GM23248 (cell line): ENCODE data around the gene RBP3. TPM values are rescaled to one million over a fixed set of nuclear protein-coding genes. Genes with fewer than 3 reads are reported as not detected.

Source experiments
- DNase-seq: peaks from one replicate; pipeline ENCODE4 v3.0.0-alpha.2; 2015
- H2AFZ ChIP-seq: fragments of 200-600 bp; sonication (generic); 2 replicates; pipeline ENCODE4 v1.6.1; 2016; ENCODE audit warnings: antibody characterized with exemption
- H3F3A ChIP-seq: fragments of 200-600 bp; sonication (generic); 2 replicates; pipeline ENCODE4 v1.6.1; 2016; ENCODE audit warnings: mild to moderate bottlenecking, antibody characterized with exemption, mixed run types; ENCODE audit not compliant: insufficient read depth
- H3K27ac ChIP-seq: fragments of 200-600 bp; sonication (generic); 2 replicates; pipeline ENCODE4 v1.5.1; 2016; ENCODE audit warnings: mild to moderate bottlenecking
- H3K27me3 ChIP-seq: fragments of 200-600 bp; sonication (generic); replicated peaks from 2 replicates; pipeline ENCODE4 v1.6.1; 2016; ENCODE audit warnings: mild to moderate bottlenecking; ENCODE audit not compliant: insufficient read depth
- H3K36me3 ChIP-seq: fragments of 200-600 bp; sonication (generic); 2 replicates; pipeline ENCODE4 v1.6.1; 2016; ENCODE audit warnings: low read depth, mild to moderate bottlenecking
- H3K4me1 ChIP-seq: fragments of 200-600 bp; sonication (generic); 2 replicates; pipeline ENCODE4 v1.6.1; 2016; ENCODE audit warnings: mild to moderate bottlenecking; ENCODE audit not compliant: insufficient read depth
- H3K4me2 ChIP-seq: fragments of 200-600 bp; sonication (generic); one replicate; pipeline ENCODE4 v1.6.1; 2016; ENCODE audit warnings: mild to moderate bottlenecking; ENCODE audit not compliant: unreplicated experiment
- H3K4me3 ChIP-seq: fragments of 200-600 bp; sonication (generic); 2 replicates; pipeline ENCODE4 v1.5.1; 2016; ENCODE audit warnings: mild to moderate bottlenecking
- H3K79me2 ChIP-seq: fragments of 200-600 bp; sonication (generic); 2 replicates; pipeline ENCODE4 v1.6.1; 2016; ENCODE audit warnings: mild to moderate bottlenecking; ENCODE audit not compliant: insufficient read depth
- H3K9ac ChIP-seq: fragments of 200-600 bp; sonication (generic); 2 replicates; pipeline ENCODE4 v1.6.1; 2016; ENCODE audit warnings: mild to moderate bottlenecking
- H3K9me2 ChIP-seq: fragments of 200-600 bp; sonication (generic); 2 replicates; pipeline ENCODE4 v1.6.1; 2016; ENCODE audit warnings: mixed run types, mild to moderate bottlenecking, moderate library complexity; ENCODE audit not compliant: insufficient read depth
- H3K9me3 ChIP-seq: fragments of 200-600 bp; sonication (generic); one replicate; pipeline ENCODE4 v1.6.1; 2017; ENCODE audit warnings: low read depth
- H4K20me1 ChIP-seq: fragments of 200-600 bp; sonication (generic); 2 replicates; pipeline ENCODE4 v1.6.0; 2016; ENCODE audit not compliant: insufficient read depth
- EZH2 ChIP-seq: fragments of 200-600 bp; sonication (generic); IDR thresholded peaks from 2 replicates; pipeline ENCODE4 v1.6.1; 2018; ENCODE audit warnings: antibody characterized with exemption, mild to moderate bottlenecking; ENCODE audit not compliant: insufficient read depth, poor library complexity, severe bottlenecking
- EZH2phosphoT487 ChIP-seq: fragments of 200-600 bp; sonication (generic); IDR thresholded peaks from 2 replicates; pipeline ENCODE4 v1.6.1; 2018; ENCODE audit warnings: antibody characterized with exemption, moderate library complexity, mild to moderate bottlenecking, low read depth; ENCODE audit not compliant: insufficient read depth
- WGBS, 2 experiments: methylation state at CpG; one replicate each; pipeline ENCODE4 v1.1.6; 2015 to 2017; ENCODE audit warnings: low lambda C conversion rate in 2 of 2, low coverage in 1 of 2; ENCODE audit errors: missing lambda C conversion rate in 2 of 2; 5-methylcytosine and 5-hydroxymethylcytosine counted together
- in situ Hi-C: fragments of 300-500 bp; cut with MboI; formaldehyde crosslinking; loops from 2 replicates; pipeline ENCODE4 v1.15.0; 2020
- polyA plus RNA-seq: library from polyadenylated mRNA; unstranded; fragments of >200 nt; fragmentation: Nextera tagmentation; extraction: Ambion mirVana; gene quantifications from 2 replicates; pipeline ENCODE4 v1.2.1, GENCODE V29; 2016
- total RNA-seq: library from RNA; depleted of rRNA; stranded (reverse); fragments of >200 nt; shearing (Covaris generic); gene quantifications from 2 replicates; pipeline ENCODE4 v1.2.3, GENCODE V29; 2014

RBP3 gene
- total and polyA plus RNA-seq, 2 experiments from 2014 or later: not detected

DNA sequence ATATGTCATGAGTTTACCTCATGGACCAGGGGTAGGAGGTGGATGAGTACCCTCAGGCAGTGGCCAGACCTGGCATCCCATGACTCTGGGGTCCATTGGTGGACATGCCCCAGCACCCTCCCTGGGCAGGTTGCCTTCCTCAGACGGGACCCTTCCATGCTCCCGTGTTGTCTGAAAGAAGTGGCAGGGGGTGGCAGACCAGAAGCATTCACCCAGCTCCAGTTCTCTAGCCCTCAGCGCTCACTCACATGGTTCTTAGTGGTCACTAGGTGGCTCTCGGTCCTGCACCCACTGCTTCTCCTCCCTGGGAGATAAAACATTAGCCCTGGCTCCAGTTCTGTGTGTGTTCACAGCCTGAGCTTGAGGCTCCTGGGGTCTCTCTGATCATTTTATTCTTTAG is 6.0 kb downstream of the RBP3 start:
- Histone ChIP-seq H4K20me1 (no peaks in the 10 kb centered on the region), H3K4me1 (no peaks in the 10 kb centered on the region), H3K27ac (no peak overlapping the region), H3F3A (no peaks in the 10 kb centered on the region), H3K9me3 (no peaks in the 10 kb centered on the region), H2AFZ (no peak overlapping the region), H3K36me3 (no peaks in the 10 kb centered on the region), H3K27me3 (peaks cover 11% of the 10 kb centered on the region), H3K4me2 (no peak overlapping the region), H3K4me3 (no peak overlapping the region), H3K9ac (no peak overlapping the region), H3K9me2 (no peaks in the 10 kb centered on the region), H3K79me2 (no peaks in the 10 kb centered on the region)
- in situ Hi-C loops: no loop called here
- TF ChIP-seq EZH2phosphoT487: no peak
- no peak for TF ChIP-seq EZH2
- 49 to 70% methylated on average over 4 of the region's 4 CpGs for WGBS, 2 experiments
- peak; percentile 15 for DNase-seq

DNA sequence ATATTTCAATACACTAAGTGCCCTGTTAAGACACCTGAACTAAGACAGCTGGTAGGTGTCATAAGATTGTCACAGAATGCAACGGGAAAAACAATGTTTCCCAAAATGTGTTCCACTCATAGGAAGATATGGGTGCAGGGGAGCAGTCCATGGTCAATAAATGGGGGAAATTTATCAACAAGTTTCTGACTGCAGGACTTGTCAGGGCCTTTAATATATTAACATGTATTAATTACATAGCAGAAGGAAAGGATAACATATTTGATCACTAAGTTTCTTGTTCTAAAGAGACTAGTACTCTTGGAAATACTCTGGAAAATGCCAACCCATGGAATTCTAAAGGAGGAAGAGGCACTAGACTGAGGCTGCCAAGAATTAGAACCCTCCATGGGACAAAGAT is 6.7 kb downstream of the RBP3 start:
- TF ChIP-seq EZH2 (no peak), EZH2phosphoT487 (no peak)
- H3K36me3 ChIP-seq: no peaks in the 10 kb centered on the region
- no peak overlapping the region for H3K4me3 ChIP-seq
- no peaks in the 10 kb centered on the region for H3K79me2 ChIP-seq
- H3K9me2 ChIP-seq: no peaks in the 10 kb centered on the region
- no peaks in the 10 kb centered on the region for H3K4me1 ChIP-seq
- H3K27ac ChIP-seq: no peak overlapping the region
- no peak overlapping the region for H2AFZ ChIP-seq
- no peak overlapping the region for H3K9ac ChIP-seq
- H3K4me2 ChIP-seq: no peak overlapping the region
- no peaks in the 10 kb centered on the region for H4K20me1 ChIP-seq
- H3K27me3 ChIP-seq: peaks cover 11% of the 10 kb centered on the region
- in situ Hi-C loops: no loop called here
- 23 to 32% methylated on average over 1 of the region's 1 CpG for WGBS, 2 experiments
- DNase-seq: no peak
- no peaks in the 10 kb centered on the region for H3K9me3 ChIP-seq
- no peaks in the 10 kb centered on the region for H3F3A ChIP-seq

DNA sequence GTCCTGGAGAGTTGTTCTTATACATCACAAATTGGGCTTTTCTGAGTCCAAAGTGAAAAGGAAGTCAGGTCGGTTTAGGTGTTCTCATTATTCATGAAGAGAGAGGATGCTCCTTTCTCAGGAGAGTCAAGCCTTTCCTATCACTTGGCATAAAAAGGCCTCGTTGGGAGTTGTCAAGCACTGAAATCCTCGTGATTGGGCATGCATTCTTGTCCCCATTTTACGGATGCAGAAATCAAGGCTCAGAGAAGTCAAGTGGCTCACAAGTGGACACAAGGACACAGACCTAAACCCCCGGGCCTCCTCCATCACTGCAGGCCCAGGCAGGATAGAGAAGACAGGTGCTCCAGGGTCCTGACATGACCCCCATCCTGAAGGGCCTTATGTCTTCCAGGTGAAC is 8.5 kb downstream of the RBP3 start:
- TF ChIP-seq EZH2phosphoT487 (no peak), EZH2 (no peak)
- Histone ChIP-seq H3K4me1 (no peaks in the 10 kb centered on the region), H3K4me2 (no peak overlapping the region), H3K9ac (no peak overlapping the region), H3K36me3 (no peaks in the 10 kb centered on the region), H3K79me2 (no peaks in the 10 kb centered on the region), H2AFZ (no peak overlapping the region), H3K27me3 (peaks cover 11% of the 10 kb centered on the region), H3K4me3 (no peak overlapping the region), H3K27ac (no peak overlapping the region), H3K9me3 (no peaks in the 10 kb centered on the region), H3K9me2 (no peaks in the 10 kb centered on the region), H4K20me1 (no peaks in the 10 kb centered on the region), H3F3A (no peaks in the 10 kb centered on the region)
- WGBS, 2 experiments: 33 to 35% methylated on average over 5 of the region's 5 CpGs
- no peak for DNase-seq
- in situ Hi-C loops: no loop called here

DNA sequence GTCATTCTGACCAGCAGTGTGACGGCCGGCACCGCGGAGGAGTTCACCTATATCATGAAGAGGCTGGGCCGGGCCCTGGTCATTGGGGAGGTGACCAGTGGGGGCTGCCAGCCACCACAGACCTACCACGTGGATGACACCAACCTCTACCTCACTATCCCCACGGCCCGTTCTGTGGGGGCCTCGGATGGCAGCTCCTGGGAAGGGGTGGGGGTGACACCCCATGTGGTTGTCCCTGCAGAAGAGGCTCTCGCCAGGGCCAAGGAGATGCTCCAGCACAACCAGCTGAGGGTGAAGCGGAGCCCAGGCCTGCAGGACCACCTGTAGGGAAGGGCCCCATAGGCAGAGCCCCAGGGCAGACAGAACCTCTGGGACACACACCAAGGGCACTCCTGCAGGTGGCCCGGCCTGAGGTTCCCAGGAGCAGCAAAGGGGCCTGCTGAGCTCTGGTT is 9.0 kb downstream of the RBP3 start:
- Histone ChIP-seq H2AFZ (no peak overlapping the region), H3K27ac (no peak overlapping the region), H3K4me3 (no peak overlapping the region), H3K79me2 (no peaks in the 10 kb centered on the region), H4K20me1 (no peaks in the 10 kb centered on the region), H3K27me3 (peaks cover 11% of the 10 kb centered on the region), H3K4me1 (no peaks in the 10 kb centered on the region), H3F3A (no peaks in the 10 kb centered on the region), H3K9me2 (no peaks in the 10 kb centered on the region), H3K9ac (no peak overlapping the region), H3K36me3 (no peaks in the 10 kb centered on the region), H3K9me3 (no peaks in the 10 kb centered on the region), H3K4me2 (no peak overlapping the region)
- 71 to 78% methylated on average over 12 of the region's 12 CpGs for WGBS, 2 experiments
- no peak for TF ChIP-seq EZH2
- no peak for DNase-seq
- in situ Hi-C loops: no loop called here

DNA sequence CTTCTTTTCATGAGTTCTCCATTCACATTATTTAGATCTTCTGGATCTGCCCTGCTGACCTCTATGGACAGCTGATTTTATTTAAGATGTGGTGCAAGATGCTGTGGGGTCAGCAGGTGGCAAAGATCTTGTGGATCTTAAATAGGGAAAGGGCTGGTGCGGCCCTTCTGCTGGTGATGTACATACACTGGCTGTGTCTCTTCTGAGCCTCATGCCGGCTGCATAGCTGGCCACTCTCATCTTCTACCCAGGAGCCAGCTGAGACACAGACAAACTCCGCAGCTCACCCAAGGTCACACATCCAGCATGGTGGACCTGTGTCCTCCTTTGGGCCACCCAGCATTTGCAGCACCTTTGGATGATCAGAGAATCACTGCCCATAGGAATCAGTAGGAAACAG is 9.7 kb downstream of the RBP3 start:
- H2AFZ ChIP-seq: no peak overlapping the region
- TF ChIP-seq EZH2phosphoT487 (no peak), EZH2 (no peak)
- H3K4me3 ChIP-seq: no peak overlapping the region
- no peaks in the 10 kb centered on the region for H3K36me3 ChIP-seq
- no peak overlapping the region for H3K9ac ChIP-seq
- in situ Hi-C loops: no loop called here
- H3K4me1 ChIP-seq: no peaks in the 10 kb centered on the region
- peaks cover 7% of the 10 kb centered on the region for H3K27me3 ChIP-seq
- H3F3A ChIP-seq: no peaks in the 10 kb centered on the region
- DNase-seq: no peak
- no peaks in the 10 kb centered on the region for H3K9me3 ChIP-seq
- 68 to 77% methylated on average over 3 of the region's 3 CpGs for WGBS, 2 experiments
- H3K27ac ChIP-seq: no peak overlapping the region
- no peaks in the 10 kb centered on the region for H3K9me2 ChIP-seq
- H3K79me2 ChIP-seq: no peaks in the 10 kb centered on the region
- H3K4me2 ChIP-seq: no peak overlapping the region
- H4K20me1 ChIP-seq: no peaks in the 10 kb centered on the region
